ENCODE results near the gene CD55.

CD55 gene

DNA sequence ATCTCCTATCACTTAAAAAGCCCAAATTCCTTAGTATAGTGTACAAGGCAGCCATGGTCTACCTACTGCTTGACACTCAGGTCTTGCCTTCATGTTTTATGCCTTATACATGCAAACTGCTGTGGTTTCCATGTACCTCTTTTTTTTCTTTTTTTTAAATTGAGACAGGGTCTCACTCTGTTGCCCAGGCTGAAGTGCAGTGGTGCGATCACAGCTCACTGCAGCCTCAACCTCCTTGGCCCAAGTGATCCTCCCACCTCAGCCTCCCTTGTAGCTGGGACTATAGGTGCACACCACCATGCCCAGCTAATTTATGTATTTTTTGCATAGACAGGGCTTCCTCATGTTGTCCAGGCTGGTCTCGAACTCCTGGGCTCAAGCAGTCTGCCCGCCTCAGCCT, 8.0 kb downstream of the CD55 start:
- DNase-seq (ENCODE audit: low read depth, low spot score) = no peak

GRCh38 chr1:207330011-207330710, 8.7 kb downstream of the CD55 start:
- DNase-seq (ENCODE audit: low read depth, low spot score) = no peak

DNA sequence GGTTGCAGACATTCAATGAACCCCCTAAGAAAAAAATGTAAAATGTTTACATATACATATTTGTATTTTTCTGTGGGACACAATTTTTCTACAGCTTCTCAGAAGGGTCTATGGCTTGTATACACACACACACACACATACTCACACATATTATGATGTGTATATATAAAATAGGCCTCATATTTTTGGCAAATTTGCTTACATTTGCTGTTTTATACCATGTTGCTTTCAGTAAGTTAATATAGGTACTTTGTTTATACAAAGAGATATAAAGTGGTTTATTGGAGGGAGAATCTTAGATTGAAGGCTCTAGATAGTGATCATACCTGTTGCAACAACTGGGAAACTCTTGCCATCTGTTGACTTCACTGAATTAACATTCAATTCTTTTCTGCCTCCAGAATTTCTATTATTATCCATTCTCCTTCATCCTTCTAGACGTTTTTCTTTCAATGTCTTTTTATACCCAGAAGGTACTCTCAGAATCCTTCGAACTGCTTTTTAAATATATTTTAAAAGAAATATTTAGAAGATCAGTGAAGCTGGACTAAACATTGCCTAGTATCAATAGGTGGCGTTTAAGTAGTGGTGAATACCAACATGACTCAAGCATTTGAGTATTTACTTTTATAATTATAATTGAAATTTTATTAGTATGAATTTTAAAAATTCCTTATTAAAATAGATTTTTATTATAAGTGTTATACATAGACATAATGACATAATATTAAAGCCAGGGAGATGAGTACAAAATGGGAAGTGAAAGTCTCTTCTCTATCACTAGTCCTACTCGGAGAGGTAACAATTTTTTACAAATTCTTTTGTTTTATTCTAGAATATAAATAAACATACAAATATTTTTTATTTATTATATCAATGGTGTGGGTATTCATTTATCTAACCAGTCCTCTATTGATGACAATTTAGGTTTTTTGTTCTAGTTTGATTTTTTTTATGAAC, 10.2 kb downstream of the CD55 start:
- DNase-seq (ENCODE audit: low read depth, low spot score) = no peak

GRCh38 chr1:207333009-207333600, 11.6 kb downstream of the CD55 start:
- no peak for DNase-seq (ENCODE audit: low read depth, low spot score)

DNA sequence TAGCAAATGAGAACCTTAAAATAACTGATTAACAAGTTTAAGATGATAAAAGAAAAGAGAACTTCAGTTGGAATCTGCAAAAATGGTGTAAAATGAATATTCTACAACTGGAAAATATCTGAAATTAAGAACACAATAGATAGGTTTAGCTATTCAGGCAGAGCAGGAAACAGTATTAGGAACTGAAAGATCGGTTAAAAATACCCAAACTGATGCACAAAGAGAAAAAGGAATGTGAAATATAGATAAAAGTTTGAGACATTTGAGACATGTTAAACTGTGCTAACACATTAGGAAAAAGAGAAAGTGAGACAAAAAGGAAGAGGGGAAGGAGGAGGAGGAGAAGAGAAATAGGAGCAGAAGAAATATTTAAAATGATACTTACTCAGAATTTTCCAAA, 12.1 kb downstream of the CD55 start:
- no peak for DNase-seq (ENCODE audit: low read depth, low spot score)

DNA sequence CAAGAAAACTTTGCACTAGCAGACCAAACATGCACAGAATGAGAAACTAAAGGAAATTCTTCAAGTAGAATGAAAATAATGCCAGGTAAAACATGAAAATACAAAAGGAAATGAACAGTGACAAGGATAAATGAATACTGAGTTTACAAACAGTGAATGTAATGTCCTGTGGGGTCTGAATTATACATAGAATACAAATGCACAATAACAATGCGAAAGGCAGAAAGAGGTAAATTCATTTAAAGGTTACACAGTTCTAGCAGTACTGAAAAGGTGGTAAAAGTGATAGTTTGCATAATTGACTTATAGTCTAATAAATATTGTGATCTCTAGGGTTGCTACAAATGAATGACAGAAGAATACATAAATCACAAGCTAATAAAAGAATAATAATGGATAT, 12.9 kb downstream of the CD55 start:
- DNase-seq (ENCODE audit: low read depth, low spot score) = no peak

DNA sequence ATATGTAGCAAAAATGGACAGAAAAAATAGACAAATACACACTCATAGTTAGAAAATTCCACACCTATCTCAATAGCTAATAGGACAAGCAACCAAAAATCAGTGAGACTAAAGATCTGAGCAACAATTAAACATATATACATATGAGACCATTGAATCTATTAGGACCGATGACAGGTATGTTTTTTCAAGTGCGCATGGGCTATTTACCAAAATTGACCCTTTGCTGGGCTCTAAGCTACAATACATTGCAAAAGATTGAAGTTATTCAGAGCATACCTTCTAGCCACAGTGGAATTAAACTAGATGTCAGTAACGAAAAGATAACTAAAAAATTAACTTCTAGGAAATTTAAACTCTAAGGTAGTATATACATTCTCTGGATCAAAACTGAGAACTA, 13.7 kb downstream of the CD55 start:
- no peak for DNase-seq (ENCODE audit: low read depth, low spot score)

DNA sequence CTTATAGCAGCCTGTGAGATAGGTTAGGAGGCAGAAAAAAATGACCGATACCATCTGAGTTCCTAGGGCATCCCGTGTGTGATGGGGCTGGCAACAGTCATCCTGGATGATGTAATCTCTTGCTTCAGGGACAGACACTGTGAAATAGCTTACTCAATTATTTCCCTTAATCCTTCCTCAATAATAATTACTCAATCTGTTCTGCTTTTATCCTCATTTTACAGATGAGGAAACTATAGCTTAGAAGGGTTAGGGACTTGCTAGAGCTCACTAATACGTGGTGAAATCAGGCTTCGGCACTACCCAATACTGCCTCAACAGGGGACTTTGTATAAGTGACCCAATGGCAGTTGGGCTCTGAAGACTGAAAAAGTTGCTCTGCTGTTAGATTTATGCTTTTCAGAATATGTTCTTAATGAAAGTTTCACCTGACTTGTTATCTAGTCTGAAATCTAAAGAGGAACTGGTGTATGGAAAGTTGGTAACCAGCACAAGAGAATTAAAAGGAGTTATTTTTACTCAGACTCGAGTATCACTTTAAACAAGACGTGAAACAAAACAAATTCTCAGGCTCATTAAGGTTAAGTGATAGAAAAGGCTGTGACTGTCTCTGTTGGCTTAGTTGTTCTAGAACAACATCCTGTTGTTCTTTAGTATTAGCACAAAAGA, 14.4 kb downstream of the CD55 start:
- no peak for DNase-seq (ENCODE audit: low read depth, low spot score)

DNA sequence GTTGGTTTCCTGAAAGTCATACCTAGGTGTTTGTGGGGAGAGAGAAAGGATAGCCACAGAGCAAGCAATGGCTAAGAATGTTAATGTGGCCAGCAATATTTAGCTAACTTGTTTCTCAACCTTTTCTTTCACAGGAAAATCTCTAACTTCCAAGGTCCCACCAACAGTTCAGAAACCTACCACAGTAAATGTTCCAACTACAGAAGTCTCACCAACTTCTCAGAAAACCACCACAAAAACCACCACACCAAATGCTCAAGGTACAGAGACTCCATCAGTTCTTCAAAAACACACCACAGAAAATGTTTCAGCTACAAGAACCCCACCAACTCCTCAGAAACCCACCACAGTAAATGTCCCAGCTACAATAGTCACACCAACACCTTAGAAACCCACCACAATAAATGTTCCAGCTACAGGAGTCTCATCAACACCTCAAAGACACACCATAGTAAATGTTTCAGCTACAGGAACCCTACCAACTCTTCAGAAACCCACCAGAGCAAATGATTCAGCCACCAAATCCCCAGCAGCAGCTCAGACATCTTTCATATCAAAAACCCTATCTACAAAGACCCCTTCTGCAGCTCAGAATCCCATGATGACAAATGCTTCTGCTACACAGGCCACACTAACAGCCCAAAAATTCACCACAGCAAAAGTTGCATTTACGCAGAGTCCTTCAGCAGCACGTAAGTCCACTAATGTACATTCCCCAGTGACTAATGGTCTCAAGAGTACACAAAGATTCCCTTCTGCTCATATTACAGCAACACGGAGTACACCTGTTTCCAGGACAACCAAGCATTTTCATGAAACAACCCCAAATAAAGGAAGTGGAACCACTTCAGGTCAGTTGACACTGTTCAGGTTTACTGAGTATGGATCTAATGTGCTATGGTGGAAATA, 15.3 kb downstream of the CD55 start:
- no peak for DNase-seq (ENCODE audit: low read depth, low spot score)

- no peak for DNase-seq (ENCODE audit: low read depth, low spot score)
Observed at GRCh38 chr1:207342332-207342731, 20.9 kb downstream of the CD55 start.

DNA sequence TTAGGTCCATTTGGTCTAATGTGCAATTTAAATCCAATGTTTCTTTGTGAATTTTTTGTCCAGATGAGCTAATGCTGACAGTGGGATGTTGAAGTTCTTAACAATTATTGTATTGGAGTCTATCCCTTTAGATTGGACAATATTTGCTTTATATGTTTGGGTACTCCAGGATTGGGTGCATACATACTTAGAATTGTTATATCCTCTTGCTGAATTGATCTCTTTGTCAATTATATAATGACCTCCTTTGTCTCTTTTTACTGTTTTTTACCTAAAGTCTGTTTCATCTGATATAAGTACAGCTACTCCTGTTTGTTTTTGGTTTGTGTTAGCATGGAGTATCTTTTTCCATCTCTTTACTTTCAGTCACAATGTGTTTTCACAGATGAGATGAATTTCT, 22.2 kb downstream of the CD55 start:
- DNase-seq (ENCODE audit: low read depth, low spot score) = no peak

GRCh38 chr1:207344221-207344620, 22.7 kb downstream of the CD55 start:
- DNase-seq (ENCODE audit: low read depth, low spot score) = no peak

GRCh38 chr1:207345644-207346477, 24.4 kb downstream of the CD55 start:
- DNase-seq (ENCODE audit: low read depth, low spot score) = no peak

DNA sequence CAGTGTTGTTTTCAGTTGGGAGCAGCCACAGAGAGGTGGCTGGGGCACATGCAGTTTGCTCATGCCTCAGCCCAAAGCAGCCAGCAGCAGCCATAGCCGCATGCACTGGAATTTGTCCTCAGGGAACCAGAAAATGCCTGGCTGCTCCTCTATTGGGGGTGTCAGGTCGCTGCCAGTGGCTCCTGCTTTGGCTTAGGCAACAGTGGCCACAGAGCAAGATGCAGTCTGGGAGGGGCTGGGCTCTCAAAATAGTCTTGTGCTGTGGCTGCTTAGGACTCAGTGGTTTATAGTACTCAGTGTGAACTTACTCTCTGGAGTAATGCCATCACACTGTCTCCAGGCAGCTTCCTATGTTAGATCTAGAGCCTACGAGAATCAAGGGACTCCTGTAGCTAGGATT, 25.0 kb downstream of the CD55 start:
- no peak for DNase-seq (ENCODE audit: low read depth, low spot score)

- DNase-seq (ENCODE audit: low read depth, low spot score) = no peak
Observed at GRCh38 chr1:207349979-207350378, 28.5 kb downstream of the CD55 start.

- DNase-seq (ENCODE audit: low read depth, low spot score) = no peak
Observed at GRCh38 chr1:207352554-207352953, 31.1 kb downstream of the CD55 start.

DNA sequence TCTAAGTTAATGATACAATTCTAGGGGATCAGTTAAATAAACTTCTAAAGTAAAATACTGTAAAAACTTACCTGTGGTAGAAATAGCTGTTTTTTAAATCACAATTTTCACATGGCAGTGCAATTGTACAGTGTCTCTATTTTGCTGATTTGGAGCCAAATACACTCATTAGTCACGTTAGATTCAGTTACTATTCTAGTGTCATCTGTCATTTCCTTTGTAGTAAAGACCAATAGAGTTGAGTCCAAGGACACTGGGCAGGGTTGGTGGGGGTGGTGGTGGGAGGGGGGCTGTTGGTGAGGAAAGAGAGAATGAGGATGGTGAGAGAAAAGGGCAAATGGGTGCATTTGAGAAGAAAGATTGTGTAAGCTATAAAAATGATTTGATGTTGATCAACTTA, 33.6 kb downstream of the CD55 start:
- no peak for DNase-seq (ENCODE audit: low read depth, low spot score)

DNA sequence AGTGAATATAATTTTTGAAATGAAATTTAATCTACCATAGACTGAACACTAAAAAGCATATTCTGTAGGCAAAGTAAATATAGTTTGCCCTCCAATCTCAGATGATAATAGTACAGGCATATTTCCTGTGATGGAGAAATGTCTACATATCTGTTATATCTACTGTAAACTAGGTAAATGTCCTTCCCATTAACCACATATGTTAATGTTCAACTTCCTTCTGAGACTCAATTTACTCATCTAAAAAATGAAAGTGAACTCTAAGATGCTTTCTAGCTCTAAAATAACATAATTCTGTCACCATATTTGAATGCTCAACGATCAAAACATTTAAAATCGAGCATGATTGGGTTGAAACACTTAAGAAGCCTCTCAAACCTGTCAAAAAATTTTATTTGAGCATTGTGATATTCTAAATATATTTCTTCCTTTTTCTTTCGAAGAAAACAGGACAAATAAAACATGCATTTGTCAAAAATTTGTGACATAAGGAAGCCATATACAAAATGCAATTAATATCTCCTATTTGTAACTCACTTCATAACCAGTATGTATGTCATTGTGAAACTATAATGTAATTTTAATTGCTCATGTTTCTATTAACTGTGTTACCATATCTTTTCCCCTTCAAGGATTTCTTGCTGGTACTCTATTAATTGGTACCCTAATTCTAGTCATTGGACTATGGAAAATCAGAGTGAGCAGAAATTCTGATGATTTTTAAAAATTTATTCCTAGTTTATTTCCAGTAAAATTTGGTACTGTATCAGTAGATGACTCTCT, 34.2 kb downstream of the CD55 start:
- no peak for DNase-seq (ENCODE audit: low read depth, low spot score)

DNA sequence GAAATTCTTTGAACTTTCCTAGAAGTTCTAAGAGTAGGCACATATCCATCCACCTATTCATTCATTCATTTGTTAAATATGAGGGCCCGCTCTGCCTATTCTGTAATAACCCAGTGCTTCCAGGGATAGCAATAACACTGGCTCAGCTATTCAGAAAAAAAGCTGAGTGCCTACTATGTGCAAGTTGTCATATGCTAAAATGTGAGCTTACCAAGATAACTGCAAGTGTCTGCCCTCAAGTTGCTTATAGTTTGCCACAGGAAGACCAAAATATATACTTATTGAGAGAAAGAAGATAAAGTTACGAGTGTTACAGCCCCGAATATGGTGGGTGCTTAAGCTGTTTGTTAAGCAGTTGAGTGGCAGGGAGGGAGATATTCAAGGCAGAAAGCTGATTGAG, 39.6 kb downstream of the CD55 start:
- DNase-seq (ENCODE audit: low read depth, low spot score) = no peak

All from smooth muscle cell of the brain vasculature (primary cell).